Measurements from ENCODE around the gene PKHD1. TPM values are rescaled to one million over a fixed set of nuclear protein-coding genes. Genes with fewer than 3 reads are reported as not detected.
A peak's percentile ranks its signal among the peaks of the same experiment; 100 is the strongest.
"Not testable (repeated sequence)": the region's sequence is repeated elsewhere in the genome, so short reads cannot be mapped to it uniquely, and the experiment has no call there.

Gene PKHD1
- total RNA-seq, 1 donor from 2014 or later, result not detected

GRCh38 chr6:51855310-51856082, 231.9 kb downstream of the PKHD1 start:
- TF ChIP-seq CTCF (IDR thresholded peaks at IDR 0.05), result peak; percentile 91
- DNase-seq (ENCODE audit: low spot score), result no peak

GRCh38 chr6:51854876-51855275, 232.5 kb downstream of the PKHD1 start:
- Mint-ChIP-seq H3K4me1 (ENCODE audit: low read depth) (peaks cover 3% of the 10 kb centered on the region), H3K4me3 (ENCODE audit: unreplicated experiment) (no peak overlapping the region), H3K27me3 (ENCODE audit: low read depth) (peaks cover 5% of the 10 kb centered on the region), H3K27ac (ENCODE audit: unreplicated experiment) (no peak overlapping the region), H3K36me3 (ENCODE audit: low read depth) (no peaks in the 10 kb centered on the region), H3K9me3 (ENCODE audit: low read depth) (peaks cover 32% of the 10 kb centered on the region)
- TF ChIP-seq CTCF (IDR thresholded peaks at IDR 0.05), result no peak
- DNase-seq (ENCODE audit: low spot score), result no peak

More at GRCh38 chr6:51855310-51856082, 231.9 kb downstream of the PKHD1 start:
- H3K27me3 Mint-ChIP-seq (ENCODE audit: low read depth), result peaks cover 4% of the 10 kb centered on the region
- no peaks in the 10 kb centered on the region for H3K36me3 Mint-ChIP-seq (ENCODE audit: low read depth)
- peaks cover 3% of the 10 kb centered on the region for H3K4me1 Mint-ChIP-seq (ENCODE audit: low read depth)
- H3K9me3 Mint-ChIP-seq (ENCODE audit: low read depth), result peaks cover 27% of the 10 kb centered on the region
- no peak overlapping the region for H3K27ac Mint-ChIP-seq (ENCODE audit: unreplicated experiment)
- no peak overlapping the region for H3K4me3 Mint-ChIP-seq (ENCODE audit: unreplicated experiment)

GRCh38 chr6:51854347-51854746, 233.1 kb downstream of the PKHD1 start:
- Mint-ChIP-seq H3K9me3 (ENCODE audit: low read depth) (peaks cover 32% of the 10 kb centered on the region), H3K36me3 (ENCODE audit: low read depth) (no peaks in the 10 kb centered on the region), H3K4me1 (ENCODE audit: low read depth) (peaks cover 3% of the 10 kb centered on the region), H3K4me3 (ENCODE audit: unreplicated experiment) (no peak overlapping the region), H3K27ac (ENCODE audit: unreplicated experiment) (no peak overlapping the region), H3K27me3 (ENCODE audit: low read depth) (peaks cover 5% of the 10 kb centered on the region)
- no peak for TF ChIP-seq CTCF (IDR thresholded peaks at IDR 0.05)
- no peak for DNase-seq (ENCODE audit: low spot score)

GRCh38 chr6:51853109-51853508, 234.3 kb downstream of the PKHD1 start:
- DNase-seq (ENCODE audit: low spot score); H3K4me3 Mint-ChIP-seq (ENCODE audit: unreplicated experiment); H3K27ac Mint-ChIP-seq (ENCODE audit: unreplicated experiment); H3K27me3 Mint-ChIP-seq (ENCODE audit: low read depth); H3K36me3 Mint-ChIP-seq (ENCODE audit: low read depth); H3K4me1 Mint-ChIP-seq (ENCODE audit: low read depth): not testable (repeated sequence)
- H3K9me3 Mint-ChIP-seq (ENCODE audit: low read depth), result peaks cover 32% of the 10 kb centered on the region

GRCh38 chr6:51846531-51846930, 240.9 kb downstream of the PKHD1 start:
- Mint-ChIP-seq H3K4me3 (ENCODE audit: unreplicated experiment) (no peak overlapping the region), H3K27me3 (ENCODE audit: low read depth) (peaks cover 1% of the 10 kb centered on the region), H3K4me1 (ENCODE audit: low read depth) (no peaks in the 10 kb centered on the region), H3K27ac (ENCODE audit: unreplicated experiment) (no peak overlapping the region), H3K9me3 (ENCODE audit: low read depth) (peaks cover 14% of the 10 kb centered on the region), H3K36me3 (ENCODE audit: low read depth) (no peaks in the 10 kb centered on the region)
- TF ChIP-seq CTCF (IDR thresholded peaks at IDR 0.05), result no peak
- no peak for DNase-seq (ENCODE audit: low spot score)

- Mint-ChIP-seq H3K27me3 (ENCODE audit: low read depth) (no peaks in the 10 kb centered on the region), H3K4me1 (ENCODE audit: low read depth) (no peaks in the 10 kb centered on the region), H3K36me3 (ENCODE audit: low read depth) (no peaks in the 10 kb centered on the region), H3K4me3 (ENCODE audit: unreplicated experiment) (no peak overlapping the region), H3K27ac (ENCODE audit: unreplicated experiment) (no peak overlapping the region), H3K9me3 (ENCODE audit: low read depth) (no peaks in the 10 kb centered on the region)
- peak; percentile 76 for TF ChIP-seq CTCF (IDR thresholded peaks at IDR 0.05)
- no peak for DNase-seq (ENCODE audit: low spot score)
These were observed 243.1 kb downstream of the PKHD1 start for GRCh38 chr6:51844336-51844735.
